A549 (cell line): ENCODE data around the gene ARHGEF38.

ENCODE experiments used
- NFE2L2 ChIP-seq: fragments of 150-350 bp; conservative IDR thresholded peaks from 2 replicates; pipeline ENCODE4 v1.6.1; 2014; ENCODE audit warnings: low read length
- PBX3 ChIP-seq: IDR thresholded peaks from 2 replicates; pipeline ENCODE4 v1.6.1; 2012
- REST ChIP-seq: fragments of 200-600 bp; sonication (generic); IDR thresholded peaks from 2 replicates; pipeline ENCODE4 v1.6.1; 2016; ENCODE audit warnings: antibody characterized with exemption, mild to moderate bottlenecking, moderate library complexity

- TF ChIP-seq PBX3 (no peak), REST (no peak), NFE2L2 (no peak)
Observed at GRCh38 chr4:105715692-105716278, 163.4 kb downstream of the ARHGEF38 start.
